ENCODE results near the gene ACTBL2. TPM values are rescaled to one million over a fixed set of nuclear protein-coding genes. Genes with fewer than 3 reads are reported as not detected.

Gene ACTBL2
- polyA plus RNA-seq, 1 of the 3 experiments (the other 2 are of a cell fraction), result 0.99 TPM

GRCh38 chr5:57476601-57477056 lies 6.0 kb downstream of the ACTBL2 start:
- ChIA-PET CTCF (interaction anchor here (1.4 kb wide), 1 partner anchor 19 kb away, joined by 3 read pairs; no protein-coding TSS in a partner anchor), POLR2A (no interaction called here)
- Histone ChIP-seq H3K27me3 (ENCODE audit: insufficient read depth) (no peaks in the 10 kb centered on the region), H3K4me1 (ENCODE audit: control insufficient read depth in 1 of 2, insufficient read depth in 2 of 2, low read depth in 1 of 2, low read length in 1 of 2) (no peaks in the 10 kb centered on the region), H3K27ac (ENCODE audit: low read depth in 2 of 2, low read length in 1 of 2) (no peak overlapping the region; a peak in 1 of 4 replicates), H3F3A (replicated peaks; ENCODE audit: insufficient read depth) (no peaks in the 10 kb centered on the region), H3K9me2 (no peaks in the 10 kb centered on the region), H3K4me2 (no peak overlapping the region), H3K4me3 (ENCODE audit: low read depth in 2 of 2, low read length in 1 of 2) (no peak overlapping the region), H2AFZ (ENCODE audit: low read depth) (no peak overlapping the region), H3K36me3 (replicated peaks in 1 of 2; ENCODE audit: control insufficient read depth in 1 of 2, insufficient read depth in 2 of 2, low read length in 1 of 2) (no peaks in the 10 kb centered on the region), H4K20me1 (ENCODE audit: insufficient read depth) (no peaks in the 10 kb centered on the region), H3K9me3 (no peaks in the 10 kb centered on the region), H3K9ac (no peak overlapping the region), H3K79me2 (ENCODE audit: insufficient read depth) (no peaks in the 10 kb centered on the region)
- TF ChIP-seq EZH2phosphoT487 (IDR thresholded peaks at IDR 0.05; ENCODE audit: borderline replicate concordance, low read depth), result no peak
- TF ChIP-seq, protein P1, sequence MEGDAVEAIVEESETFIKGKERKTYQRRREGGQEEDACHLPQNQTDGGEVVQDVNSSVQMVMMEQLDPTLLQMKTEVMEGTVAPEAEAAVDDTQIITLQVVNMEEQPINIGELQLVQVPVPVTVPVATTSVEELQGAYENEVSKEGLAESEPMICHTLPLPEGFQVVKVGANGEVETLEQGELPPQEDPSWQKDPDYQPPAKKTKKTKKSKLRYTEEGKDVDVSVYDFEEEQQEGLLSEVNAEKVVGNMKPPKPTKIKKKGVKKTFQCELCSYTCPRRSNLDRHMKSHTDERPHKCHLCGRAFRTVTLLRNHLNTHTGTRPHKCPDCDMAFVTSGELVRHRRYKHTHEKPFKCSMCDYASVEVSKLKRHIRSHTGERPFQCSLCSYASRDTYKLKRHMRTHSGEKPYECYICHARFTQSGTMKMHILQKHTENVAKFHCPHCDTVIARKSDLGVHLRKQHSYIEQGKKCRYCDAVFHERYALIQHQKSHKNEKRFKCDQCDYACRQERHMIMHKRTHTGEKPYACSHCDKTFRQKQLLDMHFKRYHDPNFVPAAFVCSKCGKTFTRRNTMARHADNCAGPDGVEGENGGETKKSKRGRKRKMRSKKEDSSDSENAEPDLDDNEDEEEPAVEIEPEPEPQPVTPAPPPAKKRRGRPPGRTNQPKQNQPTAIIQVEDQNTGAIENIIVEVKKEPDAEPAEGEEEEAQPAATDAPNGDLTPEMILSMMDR (IDR thresholded peaks at IDR 0.05), result no peak
- TF ChIP-seq NFIC (IDR thresholded peaks at IDR 0.05; ENCODE audit: borderline replicate concordance), result no peak
- no peak for TF ChIP-seq ZBTB33 (IDR thresholded peaks at IDR 0.05; ENCODE audit: borderline replicate concordance, low read depth)
- TF ChIP-seq RAD21 (IDR thresholded peaks at IDR 0.05; ENCODE audit: low read length), result no peak
- TF ChIP-seq RXRA (IDR thresholded peaks at IDR 0.05; ENCODE audit: borderline replicate concordance, low read depth), result no peak
- TF ChIP-seq, protein P2, sequence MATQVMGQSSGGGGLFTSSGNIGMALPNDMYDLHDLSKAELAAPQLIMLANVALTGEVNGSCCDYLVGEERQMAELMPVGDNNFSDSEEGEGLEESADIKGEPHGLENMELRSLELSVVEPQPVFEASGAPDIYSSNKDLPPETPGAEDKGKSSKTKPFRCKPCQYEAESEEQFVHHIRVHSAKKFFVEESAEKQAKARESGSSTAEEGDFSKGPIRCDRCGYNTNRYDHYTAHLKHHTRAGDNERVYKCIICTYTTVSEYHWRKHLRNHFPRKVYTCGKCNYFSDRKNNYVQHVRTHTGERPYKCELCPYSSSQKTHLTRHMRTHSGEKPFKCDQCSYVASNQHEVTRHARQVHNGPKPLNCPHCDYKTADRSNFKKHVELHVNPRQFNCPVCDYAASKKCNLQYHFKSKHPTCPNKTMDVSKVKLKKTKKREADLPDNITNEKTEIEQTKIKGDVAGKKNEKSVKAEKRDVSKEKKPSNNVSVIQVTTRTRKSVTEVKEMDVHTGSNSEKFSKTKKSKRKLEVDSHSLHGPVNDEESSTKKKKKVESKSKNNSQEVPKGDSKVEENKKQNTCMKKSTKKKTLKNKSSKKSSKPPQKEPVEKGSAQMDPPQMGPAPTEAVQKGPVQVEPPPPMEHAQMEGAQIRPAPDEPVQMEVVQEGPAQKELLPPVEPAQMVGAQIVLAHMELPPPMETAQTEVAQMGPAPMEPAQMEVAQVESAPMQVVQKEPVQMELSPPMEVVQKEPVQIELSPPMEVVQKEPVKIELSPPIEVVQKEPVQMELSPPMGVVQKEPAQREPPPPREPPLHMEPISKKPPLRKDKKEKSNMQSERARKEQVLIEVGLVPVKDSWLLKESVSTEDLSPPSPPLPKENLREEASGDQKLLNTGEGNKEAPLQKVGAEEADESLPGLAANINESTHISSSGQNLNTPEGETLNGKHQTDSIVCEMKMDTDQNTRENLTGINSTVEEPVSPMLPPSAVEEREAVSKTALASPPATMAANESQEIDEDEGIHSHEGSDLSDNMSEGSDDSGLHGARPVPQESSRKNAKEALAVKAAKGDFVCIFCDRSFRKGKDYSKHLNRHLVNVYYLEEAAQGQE (IDR thresholded peaks at IDR 0.05; ENCODE audit: low read depth, low read length), result no peak
- TF ChIP-seq ELF1 (IDR thresholded peaks at IDR 0.05), result no peak
- no peak for TF ChIP-seq FOXM1 (IDR thresholded peaks at IDR 0.05; ENCODE audit: low read depth)
- no peak for TF ChIP-seq MEF2A (IDR thresholded peaks at IDR 0.05; ENCODE audit: borderline replicate concordance, low read depth)
- no peak for TF ChIP-seq CHD2 (IDR thresholded peaks at IDR 0.05; ENCODE audit: low read length, partially characterized antibody)
- no peak for TF ChIP-seq TCF12 (IDR thresholded peaks at IDR 0.05)
- TF ChIP-seq EP300 (IDR thresholded peaks at IDR 0.05; ENCODE audit: borderline replicate concordance in 1 of 2, low read depth in 1 of 2, low read length in 1 of 2), result no peak
- TF ChIP-seq RFX5 (IDR thresholded peaks at IDR 0.05; ENCODE audit: low read length), result no peak
- TF ChIP-seq GABPA (IDR thresholded peaks at IDR 0.05; ENCODE audit: low read depth), result no peak
- TF ChIP-seq YY1 (IDR thresholded peaks at IDR 0.05; ENCODE audit: low read depth), result no peak
- TF ChIP-seq IRF3 (IDR thresholded peaks at IDR 0.05; ENCODE audit: low read depth, low read length), result no peak
- no peak for TF ChIP-seq SIN3A (IDR thresholded peaks at IDR 0.05; ENCODE audit: borderline replicate concordance, low read depth, low read length)
- TF ChIP-seq TEAD4 (IDR thresholded peaks at IDR 0.05; ENCODE audit: borderline replicate concordance, insufficient read depth), result no peak
- no peak for DNase-seq
